ENCODE measurements around the gene UBXN11.

DNA sequence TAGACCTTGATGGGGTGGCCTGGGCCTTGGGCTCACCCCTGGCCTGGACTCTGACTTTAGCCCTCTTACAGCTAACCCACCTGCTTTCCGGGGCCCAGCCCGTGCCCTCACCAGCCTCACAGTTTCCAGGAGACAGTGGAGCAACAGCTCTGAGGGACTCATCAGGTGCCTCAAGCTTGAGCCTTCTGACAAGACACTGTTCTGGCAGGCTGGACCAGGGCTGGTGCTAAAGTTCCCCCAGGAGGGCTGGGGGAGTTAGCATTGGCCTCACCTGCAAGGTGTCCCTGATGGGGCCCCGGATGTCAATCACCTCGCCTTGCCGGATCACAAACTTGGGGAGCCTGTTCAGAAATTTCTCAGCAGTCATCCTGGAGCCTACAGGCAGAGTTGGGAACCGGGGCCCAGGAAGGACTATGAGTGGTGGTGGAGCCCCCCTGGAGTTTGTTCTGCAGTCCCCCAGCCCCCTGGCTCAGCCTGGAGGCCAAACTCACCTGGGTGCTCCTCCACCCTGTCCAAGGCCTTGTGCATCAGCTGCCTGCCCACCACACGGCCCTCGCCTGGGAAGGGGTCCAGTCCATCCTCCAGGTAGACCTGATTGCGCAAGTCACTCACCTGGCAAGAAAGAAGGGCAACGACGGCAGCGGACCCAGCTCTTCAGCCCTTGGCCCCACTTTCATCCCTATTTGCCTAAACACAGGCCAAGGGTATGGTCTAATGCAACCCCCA, 22.4 kb downstream of the UBXN11 start:
- TF ChIP-seq GATA2 (IDR thresholded peaks at IDR 0.05; ENCODE audit: low read depth, low read length) (no peak), GATA3 (IDR thresholded peaks at IDR 0.05; ENCODE audit: low read depth, low read length) (no peak)
